Measurements from ENCODE around the gene SMIM38. TPM values are rescaled to one million over a fixed set of nuclear protein-coding genes. Genes with fewer than 3 reads are reported as not detected.

The SMIM38 gene
- total and polyA plus RNA-seq, 9 of the 15 experiments (the other 6 are each of a cell fraction or from before 2014, with no cell fraction given): 0.07 to 1.2 (median 0.21) TPM; not detected in 2

GRCh38 chr11:69201066-69201365, 45.3 kb downstream of the SMIM38 start (continued):
- TF ChIP-seq HMGXB4 (CRISPR knock-in tag; IDR thresholded peaks at IDR 0.05) (no peak), POLR2A (conservative IDR thresholded peaks at IDR 0.05) (no peak)

- Histone ChIP-seq H3K36me3 (ENCODE audit: control insufficient read depth, insufficient read depth, low read length) (no peaks in the 10 kb centered on the region), H3K9ac (ENCODE audit: insufficient read depth in 1 of 2, low read depth in 2 of 2, low read length in 2 of 2) (no peak overlapping the region), H3K79me2 (ENCODE audit: control insufficient read depth, insufficient read depth, low read length) (no peaks in the 10 kb centered on the region), H4K20me1 (replicated peaks; ENCODE audit: control insufficient read depth, insufficient read depth, low read length) (peaks cover 6% of the 10 kb centered on the region), H3K4me1 (replicated peaks in 1 of 2; ENCODE audit: control insufficient read depth in 2 of 2, insufficient read depth in 2 of 2, low read length in 2 of 2) (peaks cover 0 to 12% of the 10 kb centered on the region in 2 experiments; a peak in 2 of 5 replicates), H3K27me3 (ENCODE audit: control insufficient read depth in 2 of 2, insufficient read depth in 2 of 2, low read length in 2 of 2) (peaks cover 34 to 72% of the 10 kb centered on the region in 2 experiments), H3K4me2 (ENCODE audit: insufficient read depth, low read length) (no peak overlapping the region), H3K4me3 (no peak overlapping the region), H3K9me3 (replicated peaks; ENCODE audit: control insufficient read depth, insufficient read depth, low read depth, low read length) (no peaks in the 10 kb centered on the region), H3K9me1 (ENCODE audit: control insufficient read depth, insufficient read depth, low read length) (no peaks in the 10 kb centered on the region), H3K27ac (ENCODE audit: extremely low read depth, low read depth, low read length) (no peak overlapping the region), H2AFZ (ENCODE audit: low read depth, low read length) (no peak overlapping the region)
- no peak for DNase-seq (ENCODE audit: extremely low read depth in 1 of 4, low spot score in 3 of 4)
- WGBS (ENCODE audit: insufficient coverage, low coverage, missing lambda C conversion rate): 5% methylated on average over 7 of the region's 7 CpGs
- ChIA-PET CTCF (ENCODE audit: low intra/inter-chr PET ratio) (no interaction called here), POLR2A (interaction anchor here (0.6 to 1.5 kb wide), 3 partner anchors 8 to 82 kb away, joined by 3 to 5 read pairs (median 4); no protein-coding TSS in a partner anchor)
- ATAC-seq: no peak
- BruUV-seq (replicated peaks): no TSS peak
- in situ Hi-C loops (cut with MboI): no loop called here
- intact Hi-C loops (cut with micrococcal nuclease): no loop called here
- FAIRE-seq: no peak
- TF ChIP-seq TEAD2 (tag; IDR thresholded peaks at IDR 0.05) (no peak), TAL1 (IDR thresholded peaks at IDR 0.05) (no peak), SOX6 (IDR thresholded peaks at IDR 0.05) (no peak), HMGXB4 (CRISPR knock-in tag; IDR thresholded peaks at IDR 0.05) (no peak), STAT6 (CRISPR knock-in tag; IDR thresholded peaks at IDR 0.05) (no peak), MAFF (IDR thresholded peaks at IDR 0.05; ENCODE audit: low read length) (no peak), ZNF586 (CRISPR knock-in tag; conservative IDR thresholded peaks at IDR 0.05) (no peak)
These were observed 46.1 kb downstream of the SMIM38 start for GRCh38 chr11:69201764-69202370.
